Karpas-422 (cell line): ENCODE data around the gene CLCN3. TPM values are rescaled to one million over a fixed set of nuclear protein-coding genes. Genes with fewer than 3 reads are reported as not detected.

Source experiments
- DNase-seq: peaks from one replicate; pipeline ENCODE4 v3.0.0-alpha.2; 2015
- H2AFZ ChIP-seq: fragments of 200-600 bp; sonication (generic); 2 replicates; pipeline ENCODE4 v1.6.1; 2014; ENCODE audit warnings: antibody characterized with exemption, low read length, mixed read lengths
- H3K27ac ChIP-seq: fragments of 200-600 bp; sonication (generic); 2 replicates; pipeline ENCODE4 v1.5.1; 2014; ENCODE audit warnings: mild to moderate bottlenecking, low read length, moderate library complexity
- H3K27me3 ChIP-seq: fragments of 200-600 bp; sonication (generic); 2 replicates; pipeline ENCODE4 v1.6.1; 2014; ENCODE audit warnings: low read length, mixed read lengths
- H3K36me3 ChIP-seq: fragments of 200-600 bp; sonication (generic); 2 replicates; pipeline ENCODE4 v1.6.1; 2014; ENCODE audit warnings: low read length, mixed read lengths; ENCODE audit not compliant: insufficient read depth
- H3K4me1 ChIP-seq: fragments of 200-600 bp; sonication (generic); 2 replicates; pipeline ENCODE4 v1.6.1; 2014; ENCODE audit warnings: mild to moderate bottlenecking, low read length, mixed read lengths
- H3K4me2 ChIP-seq: fragments of 200-600 bp; sonication (generic); 2 replicates; pipeline ENCODE4 v1.6.1; 2014; ENCODE audit warnings: low read length, low read depth, mild to moderate bottlenecking; ENCODE audit not compliant: poor library complexity, severe bottlenecking
- H3K4me3 ChIP-seq: fragments of 200-600 bp; sonication (generic); 2 replicates; pipeline ENCODE4 v1.5.1; 2014; ENCODE audit warnings: mild to moderate bottlenecking, antibody characterized with exemption, low read length, mixed read lengths
- H3K79me2 ChIP-seq: fragments of 200-600 bp; sonication (generic); 2 replicates; pipeline ENCODE4 v1.6.1; 2014; ENCODE audit warnings: mild to moderate bottlenecking, low read length, mixed read lengths
- H3K9ac ChIP-seq: fragments of 200-600 bp; sonication (generic); 2 replicates; pipeline ENCODE4 v1.6.0; 2014; ENCODE audit warnings: low read length
- H3K9me2 ChIP-seq: fragments of 200-600 bp; sonication (generic), shearing (Covaris generic); replicated peaks from 2 replicates; pipeline ENCODE4 v1.6.0; 2014; ENCODE audit warnings: mild to moderate bottlenecking, low read length, moderate library complexity; ENCODE audit not compliant: insufficient read depth
- H3K9me3 ChIP-seq: fragments of 300-700, 200-600 bp; sonication (generic); 2 replicates; pipeline ENCODE4 v1.6.1; 2014; ENCODE audit warnings: low read length, mixed read lengths
- H4K20me1 ChIP-seq: fragments of 200-600 bp; sonication (generic); 2 replicates; pipeline ENCODE4 v1.6.1; 2014; ENCODE audit warnings: mild to moderate bottlenecking, antibody characterized with exemption, low read length, low read depth; ENCODE audit not compliant: insufficient read depth
- total RNA-seq: library from RNA; depleted of rRNA; stranded (reverse); fragments of >200 nt; shearing (Covaris generic); gene quantifications from 2 replicates; pipeline ENCODE4 v1.2.3, GENCODE V29; 2014; ENCODE audit warnings: low replicate concordance

The CLCN3 gene
- total RNA-seq, 1 experiment from 2014 or later, result 38.5 TPM

DNA sequence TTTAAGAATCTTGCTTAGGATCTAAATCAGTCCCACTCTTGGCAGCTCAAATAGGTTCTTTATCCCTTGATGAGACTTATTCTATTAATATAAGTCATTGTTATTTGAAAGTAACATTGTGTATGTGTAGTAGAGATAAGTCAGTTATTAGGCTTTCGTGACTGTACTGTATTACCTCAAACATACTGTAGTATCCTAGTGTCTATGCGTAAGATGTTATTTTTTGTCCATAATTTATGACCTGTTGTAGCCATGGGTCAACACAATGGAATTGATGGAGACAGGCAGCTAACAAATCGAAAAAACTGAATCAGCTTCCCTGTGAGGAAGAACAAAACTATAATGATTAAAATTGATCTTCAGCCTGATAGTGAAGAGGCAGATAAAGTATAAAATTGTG lies 41.8 kb downstream of the CLCN3 start:
- Histone ChIP-seq H3K27ac (peak overlapping the region; percentile 98), H3K79me2 (peaks cover 71% of the 10 kb centered on the region), H3K9me3 (no peaks in the 10 kb centered on the region), H3K4me3 (no peak overlapping the region), H3K27me3 (no peaks in the 10 kb centered on the region), H3K4me1 (peaks cover 54% of the 10 kb centered on the region), H3K4me2 (no peak overlapping the region), H4K20me1 (no peaks in the 10 kb centered on the region), H3K9ac (no peak overlapping the region), H2AFZ (no peak overlapping the region), H3K36me3 (no peaks in the 10 kb centered on the region), H3K9me2 (no peaks in the 10 kb centered on the region)
- DNase-seq, result no peak

DNA sequence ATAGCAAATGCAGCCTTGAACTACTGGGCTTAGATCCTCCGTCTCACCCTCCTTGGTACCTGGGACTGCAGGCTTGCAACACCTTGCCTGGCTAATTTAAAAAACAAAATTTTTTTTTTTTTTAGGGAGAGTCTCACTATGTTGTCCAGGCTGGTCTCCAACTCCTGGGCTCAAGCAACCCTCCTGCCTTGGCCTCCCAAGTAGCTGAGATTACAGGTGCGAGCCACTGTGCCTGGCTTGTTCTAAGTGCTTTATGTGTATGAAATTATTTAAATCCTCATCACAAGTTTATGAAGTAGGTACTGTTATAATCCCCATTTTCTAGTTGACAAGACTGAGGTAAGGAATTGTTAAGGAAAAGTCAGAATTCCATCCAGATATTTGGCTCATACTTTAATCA lies 43.0 kb downstream of the CLCN3 start:
- Histone ChIP-seq H4K20me1 (no peaks in the 10 kb centered on the region), H3K27me3 (no peaks in the 10 kb centered on the region), H3K9me3 (no peaks in the 10 kb centered on the region), H3K4me2 (no peak overlapping the region), H3K4me1 (peaks cover 43% of the 10 kb centered on the region), H3K27ac (no peak overlapping the region), H3K4me3 (no peak overlapping the region), H2AFZ (no peak overlapping the region), H3K79me2 (peaks cover 74% of the 10 kb centered on the region), H3K9me2 (no peaks in the 10 kb centered on the region), H3K36me3 (no peaks in the 10 kb centered on the region), H3K9ac (no peak overlapping the region)
- DNase-seq, result no peak

DNA sequence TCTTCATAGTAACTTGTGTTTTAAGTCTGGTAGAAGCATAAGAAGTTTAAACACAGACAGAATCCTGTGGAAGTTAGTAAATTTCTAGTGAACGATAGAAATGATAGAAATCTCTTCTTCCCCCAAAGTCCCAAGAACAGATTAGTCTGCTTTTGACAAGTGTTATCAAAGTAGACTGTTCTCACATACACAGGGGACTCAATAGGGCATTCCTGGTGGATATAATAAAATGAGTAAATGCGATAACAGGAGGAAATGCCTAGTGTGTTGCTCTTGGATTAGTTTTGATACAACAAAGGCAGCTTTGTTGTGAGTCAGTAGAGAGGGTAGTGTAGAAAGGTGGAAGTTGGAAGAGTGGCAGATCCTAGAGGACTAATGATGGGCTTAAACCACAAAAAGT lies 43.5 kb downstream of the CLCN3 start:
- no peak for DNase-seq
- H3K4me1 ChIP-seq, result peaks cover 38% of the 10 kb centered on the region
- H3K27ac ChIP-seq, result peak overlapping the region; percentile 22; the same call in 1 of the 2 replicates
- peak overlapping the region; percentile 26 for H3K4me2 ChIP-seq
- no peaks in the 10 kb centered on the region for H3K9me2 ChIP-seq
- no peaks in the 10 kb centered on the region for H3K36me3 ChIP-seq
- no peaks in the 10 kb centered on the region for H3K9me3 ChIP-seq
- no peak overlapping the region for H2AFZ ChIP-seq
- no peaks in the 10 kb centered on the region for H3K27me3 ChIP-seq
- H4K20me1 ChIP-seq, result no peaks in the 10 kb centered on the region
- H3K79me2 ChIP-seq, result peaks cover 74% of the 10 kb centered on the region
- no peak overlapping the region for H3K9ac ChIP-seq
- H3K4me3 ChIP-seq, result no peak overlapping the region

DNA sequence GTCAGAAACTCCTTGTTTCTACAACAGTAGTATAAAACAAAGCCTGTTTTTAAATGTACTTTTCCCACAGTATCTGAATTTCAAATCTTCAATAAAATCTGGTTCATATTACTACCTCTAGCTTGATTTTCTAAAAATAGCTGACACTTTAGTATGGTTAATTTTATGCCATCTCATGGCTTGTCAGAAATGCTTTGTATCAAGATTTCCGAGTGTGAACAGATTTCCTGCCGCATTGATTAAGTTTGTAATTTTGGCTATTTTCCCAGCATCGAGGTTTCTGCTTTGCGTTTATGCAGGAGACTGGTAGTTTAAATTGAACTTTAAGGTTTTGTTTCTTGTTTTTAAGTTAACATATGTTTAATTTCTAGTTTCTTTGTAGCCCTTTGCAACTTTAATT lies 44.2 kb downstream of the CLCN3 start:
- H3K9ac ChIP-seq, result no peak overlapping the region
- H3K4me2 ChIP-seq, result peak overlapping the region; percentile 26
- peaks cover 79% of the 10 kb centered on the region for H3K79me2 ChIP-seq
- no peaks in the 10 kb centered on the region for H3K27me3 ChIP-seq
- H3K9me2 ChIP-seq, result no peaks in the 10 kb centered on the region
- H3K27ac ChIP-seq, result peak overlapping the region; percentile 22; the same call in 1 of the 2 replicates
- DNase-seq, result no peak
- peaks cover 32% of the 10 kb centered on the region for H3K4me1 ChIP-seq
- no peaks in the 10 kb centered on the region for H3K36me3 ChIP-seq
- H2AFZ ChIP-seq, result no peak overlapping the region
- H3K9me3 ChIP-seq, result no peaks in the 10 kb centered on the region
- no peaks in the 10 kb centered on the region for H4K20me1 ChIP-seq
- no peak overlapping the region for H3K4me3 ChIP-seq

DNA sequence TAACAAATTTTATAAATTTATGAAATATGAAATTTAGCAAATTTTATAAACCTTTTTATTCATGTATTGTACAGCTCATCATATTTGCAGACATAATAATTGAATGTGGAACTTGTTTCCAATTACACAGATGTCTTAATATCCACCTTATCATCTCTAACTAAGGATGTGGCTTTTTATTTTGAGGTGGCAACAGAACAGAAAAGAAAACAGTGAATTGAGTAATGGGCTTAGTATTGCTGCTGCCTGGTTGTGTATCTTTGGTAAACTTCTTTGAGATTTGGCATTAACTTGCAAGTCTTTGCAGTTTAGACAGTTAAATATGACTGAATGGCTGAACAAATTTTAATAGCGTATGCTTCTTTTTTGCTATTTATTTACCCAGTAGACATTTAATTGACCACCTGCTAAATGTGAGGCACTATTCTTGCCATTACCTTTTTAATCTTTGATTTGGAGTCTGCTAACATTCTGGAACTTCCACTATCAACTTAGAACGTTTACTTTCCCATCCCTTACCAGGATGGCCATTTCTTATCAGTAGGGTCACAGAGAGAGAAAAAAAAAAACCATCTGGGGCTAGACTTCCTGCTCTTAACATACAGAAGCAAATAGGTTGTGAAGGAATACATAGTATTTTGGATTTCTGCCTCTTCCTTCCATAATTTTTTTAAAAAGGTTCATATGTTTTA lies 44.8 kb downstream of the CLCN3 start:
- no peak for DNase-seq
- Histone ChIP-seq H4K20me1 (no peaks in the 10 kb centered on the region), H3K79me2 (peaks cover 85% of the 10 kb centered on the region), H3K27ac (no peak overlapping the region), H2AFZ (no peak overlapping the region), H3K4me2 (no peak overlapping the region), H3K27me3 (no peaks in the 10 kb centered on the region), H3K9me2 (no peaks in the 10 kb centered on the region), H3K9me3 (no peaks in the 10 kb centered on the region), H3K4me1 (peaks cover 32% of the 10 kb centered on the region), H3K36me3 (no peaks in the 10 kb centered on the region), H3K4me3 (no peak overlapping the region), H3K9ac (no peak overlapping the region)

DNA sequence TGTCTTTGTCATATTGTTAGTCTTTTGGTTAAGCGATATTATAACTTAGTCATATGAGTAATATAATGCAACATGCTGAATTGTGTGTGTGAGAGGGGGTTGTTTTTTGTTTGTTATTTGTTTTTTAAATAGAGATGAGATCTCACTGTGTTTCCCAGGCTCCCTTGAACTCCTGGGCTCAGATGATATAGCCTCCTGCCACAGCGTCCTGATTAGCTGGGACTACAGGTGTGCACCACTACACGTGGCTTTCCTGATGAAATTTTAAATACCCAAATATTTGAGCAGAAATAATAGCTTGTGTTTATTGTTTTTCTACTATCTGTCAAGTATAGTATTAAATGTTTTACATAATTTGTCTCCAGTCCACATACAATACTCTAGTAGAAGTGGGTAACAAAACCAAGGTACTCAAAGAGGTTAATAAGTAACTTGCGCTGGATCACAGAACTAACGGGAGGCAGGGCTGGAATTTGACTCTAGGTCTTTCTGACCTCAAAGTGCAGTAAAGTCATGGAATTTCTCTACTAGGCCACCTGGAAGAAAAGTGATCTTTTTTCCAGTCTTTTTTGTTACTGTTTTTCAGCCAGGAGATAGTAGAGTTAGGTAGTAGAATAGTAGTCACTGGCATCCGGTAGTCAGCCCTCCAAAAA lies 47.8 kb downstream of the CLCN3 start:
- no peaks in the 10 kb centered on the region for H4K20me1 ChIP-seq
- peaks cover 84% of the 10 kb centered on the region for H3K79me2 ChIP-seq
- no peaks in the 10 kb centered on the region for H3K36me3 ChIP-seq
- DNase-seq, result no peak
- no peaks in the 10 kb centered on the region for H3K27me3 ChIP-seq
- no peak overlapping the region for H2AFZ ChIP-seq
- no peak overlapping the region for H3K27ac ChIP-seq
- H3K9me2 ChIP-seq, result no peaks in the 10 kb centered on the region
- no peak overlapping the region for H3K4me2 ChIP-seq
- no peak overlapping the region for H3K4me3 ChIP-seq
- no peak overlapping the region for H3K9ac ChIP-seq
- peaks cover 13% of the 10 kb centered on the region for H3K4me1 ChIP-seq
- no peaks in the 10 kb centered on the region for H3K9me3 ChIP-seq

DNA sequence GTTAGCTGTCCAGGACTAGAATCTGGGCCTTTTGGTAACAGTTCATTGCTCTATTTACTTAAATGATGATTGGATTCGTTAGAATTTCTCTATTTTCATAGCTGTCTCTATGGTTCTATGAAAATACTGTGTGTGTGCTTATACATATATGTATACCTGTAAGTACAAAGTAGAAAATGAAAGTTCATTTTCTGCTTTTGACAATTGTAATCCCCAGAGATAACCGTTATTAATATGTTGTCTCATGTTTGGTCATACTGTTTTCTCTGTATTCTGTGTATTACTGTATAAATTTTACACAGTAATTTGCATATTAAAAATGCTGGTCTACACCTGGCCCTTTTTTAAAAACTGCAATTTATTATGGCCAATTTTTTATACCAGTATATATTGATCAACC lies 55.4 kb downstream of the CLCN3 start:
- Histone ChIP-seq H3K4me3 (no peak overlapping the region), H3K27me3 (no peaks in the 10 kb centered on the region), H3K4me1 (peaks cover 7% of the 10 kb centered on the region), H4K20me1 (no peaks in the 10 kb centered on the region), H3K9me3 (no peaks in the 10 kb centered on the region), H3K27ac (no peak overlapping the region), H3K4me2 (no peak overlapping the region), H3K36me3 (0 out of 2 replicates have a peak, but pooled peaks cover 3% of the 10 kb centered on the region), H3K9ac (no peak overlapping the region), H2AFZ (no peak overlapping the region), H3K9me2 (no peaks in the 10 kb centered on the region), H3K79me2 (peaks cover 50% of the 10 kb centered on the region)
- DNase-seq, result no peak

DNA sequence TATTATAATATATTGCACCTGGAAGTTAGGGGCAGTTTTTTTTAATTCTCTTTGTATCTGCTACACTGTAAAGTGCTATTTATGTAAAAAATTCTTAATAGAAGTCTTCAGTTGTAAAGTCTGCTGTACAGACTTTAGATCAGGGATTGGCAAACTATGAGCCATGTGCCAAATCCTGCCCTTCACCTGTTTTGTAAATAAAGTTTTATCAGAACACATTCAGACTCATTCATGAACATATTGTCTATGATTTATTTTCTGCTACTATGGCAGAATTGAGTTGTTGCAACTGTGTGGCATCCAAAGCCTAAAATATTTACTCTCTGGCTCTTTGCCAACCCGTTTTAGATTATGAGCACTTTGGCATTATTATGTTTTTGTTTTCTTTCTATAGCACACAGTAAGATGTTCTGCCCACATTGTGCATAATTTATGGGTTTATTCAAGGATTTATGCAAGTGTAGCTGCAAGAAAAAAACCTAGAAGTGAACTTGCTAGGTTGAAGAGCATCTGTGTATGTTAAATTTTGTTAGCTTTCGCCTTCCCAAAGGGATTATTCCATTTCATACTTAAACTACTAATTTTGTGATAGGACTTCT lies 56.9 kb downstream of the CLCN3 start:
- Histone ChIP-seq H3K27ac (no peak overlapping the region), H2AFZ (no peak overlapping the region), H3K9me2 (no peaks in the 10 kb centered on the region), H3K36me3 (0 out of 2 replicates have a peak, but pooled peaks cover 3% of the 10 kb centered on the region), H3K9ac (no peak overlapping the region), H3K4me1 (peaks cover 7% of the 10 kb centered on the region), H3K4me2 (no peak overlapping the region), H3K9me3 (no peaks in the 10 kb centered on the region), H3K4me3 (no peak overlapping the region), H3K27me3 (no peaks in the 10 kb centered on the region), H3K79me2 (peaks cover 47% of the 10 kb centered on the region), H4K20me1 (no peaks in the 10 kb centered on the region)
- DNase-seq, result no peak
